ENCODE results near the gene CCM2.
A peak's percentile ranks its signal among the peaks of the same experiment; 100 is the strongest.
"Not testable (repeated sequence)": the region's sequence is repeated elsewhere in the genome, so short reads cannot be mapped to it uniquely, and the experiment has no call there.

The CCM2 gene

GRCh38 chr7:44995555-44996493 is 4.2 kb upstream of the CCM2 start:
- no peak for FAIRE-seq
- DNase-seq (ENCODE audit: insufficient read length, low spot score): no peak

- no peak for FAIRE-seq
- no peak for DNase-seq (ENCODE audit: insufficient read length, low spot score)
These were observed 1.7 kb upstream of the CCM2 start for GRCh38 chr7:44998153-44998871.

GRCh38 chr7:44999245-45000092 is 532 bp upstream of the CCM2 start:
- DNase-seq (ENCODE audit: insufficient read length, low spot score) (peak; percentile 96), FAIRE-seq (peak; percentile 71)

GRCh38 chr7:45001138-45001694 is 1.2 kb downstream of the CCM2 start:
- no peak for DNase-seq (ENCODE audit: insufficient read length, low spot score)

GRCh38 chr7:45001826-45002225 is 1.8 kb downstream of the CCM2 start:
- no peak for FAIRE-seq
- no peak for DNase-seq (ENCODE audit: insufficient read length, low spot score)

More at GRCh38 chr7:45001138-45001694, 1.2 kb downstream of the CCM2 start:
- no peak for FAIRE-seq

- FAIRE-seq: no peak
- no peak for DNase-seq (ENCODE audit: insufficient read length, low spot score)
These were observed 3.8 kb downstream of the CCM2 start for GRCh38 chr7:45003789-45004188.

GRCh38 chr7:45007106-45007505 is 7.1 kb downstream of the CCM2 start:
- FAIRE-seq (no peak), DNase-seq (ENCODE audit: insufficient read length, low spot score) (no peak)

GRCh38 chr7:45007571-45008328 is 7.7 kb downstream of the CCM2 start:
- no peak for FAIRE-seq
- no peak for DNase-seq (ENCODE audit: insufficient read length, low spot score)

- DNase-seq (ENCODE audit: insufficient read length, low spot score) (no peak), FAIRE-seq (no peak)
These were observed 13.5 kb downstream of the CCM2 start for GRCh38 chr7:45013465-45013967.

GRCh38 chr7:45015313-45015712 is 15.3 kb downstream of the CCM2 start:
- FAIRE-seq: no peak

GRCh38 chr7:45017253-45017652 is 17.3 kb downstream of the CCM2 start:
- DNase-seq (ENCODE audit: insufficient read length, low spot score): no peak
- FAIRE-seq: no peak

More at GRCh38 chr7:45015313-45015712, 15.3 kb downstream of the CCM2 start:
- DNase-seq (ENCODE audit: insufficient read length, low spot score): no peak

- DNase-seq (ENCODE audit: insufficient read length, low spot score) (no peak), FAIRE-seq (no peak)
These were observed 20.9 kb downstream of the CCM2 start for GRCh38 chr7:45020915-45021314.

GRCh38 chr7:45021604-45022296 is 21.7 kb downstream of the CCM2 start:
- FAIRE-seq (no peak), DNase-seq (ENCODE audit: insufficient read length, low spot score) (no peak)

- DNase-seq (ENCODE audit: insufficient read length, low spot score) (no peak), FAIRE-seq (no peak)
These were observed 24.2 kb downstream of the CCM2 start for GRCh38 chr7:45024126-45024744.

GRCh38 chr7:45025473-45025872 is 25.5 kb downstream of the CCM2 start:
- DNase-seq (ENCODE audit: insufficient read length, low spot score); FAIRE-seq: not testable (repeated sequence)

GRCh38 chr7:45026013-45026412 is 26.0 kb downstream of the CCM2 start:
- DNase-seq (ENCODE audit: insufficient read length, low spot score) (no peak), FAIRE-seq (no peak)

GRCh38 chr7:45026984-45027773 is 27.2 kb downstream of the CCM2 start:
- no peak for FAIRE-seq
- DNase-seq (ENCODE audit: insufficient read length, low spot score): no peak

GRCh38 chr7:45027774-45028114 is 27.7 kb downstream of the CCM2 start:
- no peak for FAIRE-seq
- DNase-seq (ENCODE audit: insufficient read length, low spot score): no peak

Data from HTR-8/SVneo (cell line).